HUES6 (cell line): ENCODE measurements around the gene EFNB3.
A peak's percentile ranks its signal among the peaks of the same experiment; 100 is the strongest.

ENCODE experiments used
- H3K27ac ChIP-seq: 2 replicates; pipeline ENCODE4 v1.7.0; 2013; ENCODE audit warnings: low read depth, mild to moderate bottlenecking, low read length, inconsistent platforms
- H3K27me3 ChIP-seq: 2 replicates; pipeline ENCODE4 v1.6.1; 2013; ENCODE audit warnings: low read length; ENCODE audit not compliant: control insufficient read depth, insufficient read depth
- H3K36me3 ChIP-seq: 2 replicates; pipeline ENCODE4 v1.6.1; 2013; ENCODE audit warnings: low read length; ENCODE audit not compliant: control insufficient read depth, insufficient read depth
- H3K4me1 ChIP-seq: 2 replicates; pipeline ENCODE4 v1.6.1; 2013; ENCODE audit warnings: low read length; ENCODE audit not compliant: control insufficient read depth, insufficient read depth
- H3K4me3 ChIP-seq: 2 replicates; pipeline ENCODE4 v1.5.1; 2013; ENCODE audit warnings: low read depth, low read length
- H3K9ac ChIP-seq: one replicate; pipeline ENCODE4 v1.6.1; 2013; ENCODE audit warnings: mild to moderate bottlenecking, low read length
- H3K9me3 ChIP-seq: 2 replicates; pipeline ENCODE4 v1.6.1; 2013; ENCODE audit warnings: low read depth, low read length; ENCODE audit not compliant: control insufficient read depth, insufficient read depth

Gene EFNB3

GRCh38 chr17:7712111-7712771, 7.2 kb downstream of the EFNB3 start:
- no peak overlapping the region for H3K4me3 ChIP-seq
- H3K27me3 ChIP-seq, result peaks cover 11% of the 10 kb centered on the region; the same call in 1 of the 2 replicates
- H3K4me1 ChIP-seq, result peaks cover 22% of the 10 kb centered on the region
- H3K36me3 ChIP-seq, result no peaks in the 10 kb centered on the region
- H3K27ac ChIP-seq, result no peak overlapping the region
- H3K9me3 ChIP-seq, result no peaks in the 10 kb centered on the region
- no peak overlapping the region for H3K9ac ChIP-seq

- no peaks in the 10 kb centered on the region for H3K9me3 ChIP-seq
- peaks cover 21% of the 10 kb centered on the region for H3K27me3 ChIP-seq
- no peaks in the 10 kb centered on the region for H3K36me3 ChIP-seq
- no peak overlapping the region for H3K4me3 ChIP-seq
- H3K27ac ChIP-seq, result no peak overlapping the region
- no peak overlapping the region for H3K9ac ChIP-seq
- H3K4me1 ChIP-seq, result peaks cover 27% of the 10 kb centered on the region
Observed at GRCh38 chr17:7713782-7714181, 8.8 kb downstream of the EFNB3 start.

GRCh38 chr17:7714721-7715594, 10.0 kb downstream of the EFNB3 start:
- H3K36me3 ChIP-seq, result no peaks in the 10 kb centered on the region
- peaks cover 32% of the 10 kb centered on the region for H3K27me3 ChIP-seq
- no peak overlapping the region for H3K27ac ChIP-seq
- H3K9ac ChIP-seq, result no peak overlapping the region
- peaks cover 27% of the 10 kb centered on the region for H3K4me1 ChIP-seq
- H3K9me3 ChIP-seq, result no peaks in the 10 kb centered on the region
- no peak overlapping the region for H3K4me3 ChIP-seq

- peaks cover 27% of the 10 kb centered on the region for H3K4me1 ChIP-seq
- peak overlapping the region; percentile 21 for H3K9ac ChIP-seq
- no peaks in the 10 kb centered on the region for H3K9me3 ChIP-seq
- no peaks in the 10 kb centered on the region for H3K36me3 ChIP-seq
- H3K27ac ChIP-seq, result no peak overlapping the region
- peaks cover 40% of the 10 kb centered on the region for H3K27me3 ChIP-seq
- peak overlapping the region; percentile 80 for H3K4me3 ChIP-seq
Observed at GRCh38 chr17:7715936-7716886, 11.2 kb downstream of the EFNB3 start.

- H3K36me3 ChIP-seq, result no peaks in the 10 kb centered on the region
- no peak within 1 kb of the TSS for H3K27ac ChIP-seq
- no peaks in the 10 kb centered on the region for H3K9me3 ChIP-seq
- H3K4me3 ChIP-seq, result peak within 1 kb of the TSS; percentile 80
- H3K4me1 ChIP-seq, result peaks cover 20% of the 10 kb centered on the region
- peaks cover 35% of the 10 kb centered on the region for H3K27me3 ChIP-seq
- H3K9ac ChIP-seq, result peak within 1 kb of the TSS; percentile 67
Observed at GRCh38 chr17:7716901-7717755, 12.1 kb downstream of the EFNB3 start, which contains the start of gene DNAH2. Gene DNAH2 (plus strand): TSS chr17:7717744. CDS start chr17:7719735, 1,991 bp downstream.

GRCh38 chr17:7717756-7718350, 12.9 kb downstream of the EFNB3 start:
- Histone ChIP-seq H3K4me3 (peak overlapping the region; percentile 80), H3K4me1 (peaks cover 18% of the 10 kb centered on the region), H3K9ac (no peak overlapping the region)

GRCh38 chr17:7719661-7720060, 14.7 kb downstream of the EFNB3 start:
- H3K9ac ChIP-seq, result no peak overlapping the region
- no peak overlapping the region for H3K4me3 ChIP-seq
- H3K36me3 ChIP-seq, result no peaks in the 10 kb centered on the region
- H3K27ac ChIP-seq, result no peak overlapping the region
- no peaks in the 10 kb centered on the region for H3K9me3 ChIP-seq
- peaks cover 18% of the 10 kb centered on the region for H3K4me1 ChIP-seq
- peaks cover 29% of the 10 kb centered on the region for H3K27me3 ChIP-seq

More at GRCh38 chr17:7717756-7718350, 12.9 kb downstream of the EFNB3 start:
- no peaks in the 10 kb centered on the region for H3K9me3 ChIP-seq
- no peak overlapping the region for H3K27ac ChIP-seq
- H3K36me3 ChIP-seq, result no peaks in the 10 kb centered on the region
- peaks cover 32% of the 10 kb centered on the region for H3K27me3 ChIP-seq

- H3K4me1 ChIP-seq, result peaks cover 18% of the 10 kb centered on the region
- H3K9me3 ChIP-seq, result no peaks in the 10 kb centered on the region
- peaks cover 29% of the 10 kb centered on the region for H3K27me3 ChIP-seq
- no peak overlapping the region for H3K9ac ChIP-seq
- H3K36me3 ChIP-seq, result no peaks in the 10 kb centered on the region
- no peak overlapping the region for H3K4me3 ChIP-seq
- no peak overlapping the region for H3K27ac ChIP-seq
Observed at GRCh38 chr17:7720125-7720524, 15.1 kb downstream of the EFNB3 start.

GRCh38 chr17:7721612-7722011, 16.6 kb downstream of the EFNB3 start:
- no peak overlapping the region for H3K4me3 ChIP-seq
- H3K27ac ChIP-seq, result no peak overlapping the region
- peaks cover 29% of the 10 kb centered on the region for H3K27me3 ChIP-seq
- H3K9ac ChIP-seq, result no peak overlapping the region
- peaks cover 11% of the 10 kb centered on the region for H3K4me1 ChIP-seq
- no peaks in the 10 kb centered on the region for H3K9me3 ChIP-seq
- no peaks in the 10 kb centered on the region for H3K36me3 ChIP-seq

GRCh38 chr17:7727886-7728285, 22.9 kb downstream of the EFNB3 start:
- H3K9me3 ChIP-seq, result no peaks in the 10 kb centered on the region
- H3K4me3 ChIP-seq, result no peak overlapping the region
- H3K4me1 ChIP-seq, result no peaks in the 10 kb centered on the region
- H3K27me3 ChIP-seq, result no peaks in the 10 kb centered on the region
- H3K27ac ChIP-seq, result no peak overlapping the region
- no peaks in the 10 kb centered on the region for H3K36me3 ChIP-seq
- H3K9ac ChIP-seq, result no peak overlapping the region
